A673 (cell line): ENCODE results near the gene WHRN. TPM values are rescaled to one million over a fixed set of nuclear protein-coding genes. Genes with fewer than 3 reads are reported as not detected.

ENCODE experiments used
- BruUV-seq: library from RNA; stranded (reverse); fragments of 400-500 nt; replicated peaks from 2 replicates; lab custom pipeline; 2021; lab: Mats Ljungman, UMichigan
- CTCF ChIA-PET: fragments of 300-600 bp; sonication (Branson Sonifier 250); formaldehyde crosslinking; loops from one replicate; lab custom pipeline; 2022; ENCODE audit warnings: antibody characterized with exemption; lab: Charles Lee
- POLR2A ChIA-PET: fragments of 300-600 bp; sonication (Branson Sonifier 250); formaldehyde crosslinking; loops from one replicate; lab custom pipeline; 2022; ENCODE audit warnings: antibody characterized with exemption; ENCODE audit not compliant: low non-redundant PET; lab: Charles Lee
- DNase-seq: peaks from one replicate; pipeline ENCODE4 v3.0.0-alpha.2; 2015; ENCODE audit warnings: low spot score
- H3K27ac ChIP-seq: fragments of 200-600 bp; sonication (generic); 2 replicates; pipeline ENCODE4 v1.5.1; 2016; ENCODE audit warnings: mixed run types, low read depth, mild to moderate bottlenecking, mixed read lengths, antibody characterized with exemption, low read length; ENCODE audit not compliant: poor library complexity, severe bottlenecking
- H3K27me3 ChIP-seq: fragments of 200-600 bp; sonication (generic); replicated peaks from 2 replicates; pipeline ENCODE4 v1.6.1; 2017; ENCODE audit warnings: mixed run types, low read depth, mild to moderate bottlenecking, mixed read lengths, antibody characterized with exemption, low read length; ENCODE audit not compliant: insufficient read depth, poor library complexity
- H3K36me3 ChIP-seq: fragments of 200-600 bp; sonication (generic); 2 replicates; pipeline ENCODE4 v1.6.1; 2016; ENCODE audit warnings: mixed run types, mild to moderate bottlenecking, mixed read lengths, antibody characterized with exemption, low read length; ENCODE audit not compliant: insufficient read depth, poor library complexity, severe bottlenecking
- H3K4me1 ChIP-seq: fragments of 200-600 bp; sonication (generic); 2 replicates; pipeline ENCODE4 v1.6.1; 2017; ENCODE audit warnings: mixed run types, mild to moderate bottlenecking, mixed read lengths, antibody characterized with exemption, low read length; ENCODE audit not compliant: insufficient read depth, poor library complexity, severe bottlenecking
- H3K4me3 ChIP-seq: fragments of 200-600 bp; sonication (generic); 2 replicates; pipeline ENCODE4 v1.5.1; 2016; ENCODE audit warnings: low read depth, mixed run types, mild to moderate bottlenecking, mixed read lengths, low read length; ENCODE audit not compliant: poor library complexity, severe bottlenecking
- H3K9me3 ChIP-seq: fragments of 200-600 bp; sonication (generic); 2 replicates; pipeline ENCODE4 v1.6.1; 2016; ENCODE audit warnings: mixed run types, low read depth, mild to moderate bottlenecking, mixed read lengths, antibody characterized with exemption, low read length; ENCODE audit not compliant: poor library complexity, severe bottlenecking
- EZH2 ChIP-seq: fragments of 200-600 bp; sonication (generic); IDR thresholded peaks from 2 replicates; pipeline ENCODE4 v1.6.1; 2017; ENCODE audit warnings: borderline replicate concordance, low read depth, mild to moderate bottlenecking, mixed read lengths, antibody characterized with exemption, low read length; ENCODE audit not compliant: poor library complexity, severe bottlenecking
- intact Hi-C: fragments of 100-400 bp; cut with micrococcal nuclease; formaldehyde crosslinking; loops from one replicate; pipeline ENCODE4 v1.10.0; 2022; ENCODE audit not compliant: unreplicated experiment
- total RNA-seq: library from RNA; stranded (reverse); gene quantifications from 2 replicates; pipeline ENCODE4 v1.2.3, GENCODE V29; 2021
- TF ChIP-seq, protein P1 (sequence below): fragments of 300-800, 200-600 bp; sonication (generic); conservative IDR thresholded peaks from 2 replicates; pipeline ENCODE4 v1.5.1; 2017; ENCODE audit warnings: low read depth, mild to moderate bottlenecking, antibody characterized with exemption, low read length, moderate library complexity, mixed read lengths

Gene WHRN
- total RNA-seq, 1 experiment from 2014 or later: 9.1 TPM

DNA sequence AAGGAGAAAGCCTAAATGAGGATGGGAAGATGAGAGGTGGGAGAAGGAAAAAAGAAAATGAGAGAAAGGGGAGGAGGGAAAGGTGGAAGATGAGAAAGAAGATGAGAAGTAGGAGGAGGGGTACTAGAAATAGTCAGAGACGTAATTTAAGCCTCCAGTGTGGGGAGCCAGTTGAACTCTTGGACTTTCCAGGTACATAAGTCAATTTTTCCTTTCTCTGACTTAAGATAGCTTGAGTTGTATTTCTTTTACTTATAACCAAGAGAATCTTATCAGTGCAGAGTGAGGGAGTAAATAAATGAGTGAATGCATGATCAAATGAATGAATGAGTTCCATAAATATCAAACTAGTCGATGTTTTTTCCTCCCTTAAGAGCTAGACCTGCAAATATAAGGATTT is 21.5 kb upstream of the WHRN start:
- H3K27ac ChIP-seq: no peak overlapping the region
- no peak for TF ChIP-seq EZH2
- TF ChIP-seq, protein P1, sequence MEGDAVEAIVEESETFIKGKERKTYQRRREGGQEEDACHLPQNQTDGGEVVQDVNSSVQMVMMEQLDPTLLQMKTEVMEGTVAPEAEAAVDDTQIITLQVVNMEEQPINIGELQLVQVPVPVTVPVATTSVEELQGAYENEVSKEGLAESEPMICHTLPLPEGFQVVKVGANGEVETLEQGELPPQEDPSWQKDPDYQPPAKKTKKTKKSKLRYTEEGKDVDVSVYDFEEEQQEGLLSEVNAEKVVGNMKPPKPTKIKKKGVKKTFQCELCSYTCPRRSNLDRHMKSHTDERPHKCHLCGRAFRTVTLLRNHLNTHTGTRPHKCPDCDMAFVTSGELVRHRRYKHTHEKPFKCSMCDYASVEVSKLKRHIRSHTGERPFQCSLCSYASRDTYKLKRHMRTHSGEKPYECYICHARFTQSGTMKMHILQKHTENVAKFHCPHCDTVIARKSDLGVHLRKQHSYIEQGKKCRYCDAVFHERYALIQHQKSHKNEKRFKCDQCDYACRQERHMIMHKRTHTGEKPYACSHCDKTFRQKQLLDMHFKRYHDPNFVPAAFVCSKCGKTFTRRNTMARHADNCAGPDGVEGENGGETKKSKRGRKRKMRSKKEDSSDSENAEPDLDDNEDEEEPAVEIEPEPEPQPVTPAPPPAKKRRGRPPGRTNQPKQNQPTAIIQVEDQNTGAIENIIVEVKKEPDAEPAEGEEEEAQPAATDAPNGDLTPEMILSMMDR: no peak
- ChIA-PET POLR2A (no interaction called here), CTCF (no interaction called here)
- H3K4me1 ChIP-seq: no peaks in the 10 kb centered on the region
- BruUV-seq: no TSS peak
- intact Hi-C loops: no loop called here
- no peak overlapping the region for H3K4me3 ChIP-seq
- H3K9me3 ChIP-seq: no peaks in the 10 kb centered on the region
- H3K36me3 ChIP-seq: no peaks in the 10 kb centered on the region
- no peak for DNase-seq
- H3K27me3 ChIP-seq: no peaks in the 10 kb centered on the region

GRCh38 chr9:114525513-114525912 is 20.2 kb upstream of the WHRN start:
- no peaks in the 10 kb centered on the region for H3K4me1 ChIP-seq
- H3K9me3 ChIP-seq: no peaks in the 10 kb centered on the region
- intact Hi-C loops: no loop called here
- H3K27ac ChIP-seq: no peak overlapping the region
- DNase-seq: no peak
- H3K36me3 ChIP-seq: no peaks in the 10 kb centered on the region
- TF ChIP-seq EZH2: no peak
- TF ChIP-seq, protein P1: no peak
- BruUV-seq: no TSS peak
- no peak overlapping the region for H3K4me3 ChIP-seq
- H3K27me3 ChIP-seq: peaks cover 2% of the 10 kb centered on the region
- ChIA-PET CTCF (no interaction called here), POLR2A (no interaction called here)

DNA sequence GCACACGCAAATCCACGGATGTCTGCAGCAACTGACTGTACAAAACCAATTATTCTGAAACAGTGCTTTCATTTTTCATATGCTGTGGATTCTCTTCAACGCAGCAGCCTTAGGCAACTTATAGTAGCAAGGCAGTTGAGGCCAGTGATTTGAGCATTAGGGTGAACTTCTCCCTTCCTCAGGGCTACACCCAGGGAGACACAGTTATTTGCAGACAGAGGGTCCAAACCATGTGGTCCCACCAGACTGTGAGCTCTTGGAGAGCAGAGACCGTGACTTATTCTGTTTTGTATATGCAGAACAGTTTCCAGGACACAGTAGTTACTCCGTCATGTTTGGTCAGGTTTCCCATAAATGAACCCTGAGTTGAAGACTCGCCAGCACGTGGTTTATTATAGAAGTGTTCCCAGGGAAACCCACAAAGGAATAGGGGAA is 19.0 kb upstream of the WHRN start:
- no peaks in the 10 kb centered on the region for H3K4me1 ChIP-seq
- TF ChIP-seq, protein P1: no peak
- TF ChIP-seq EZH2: no peak
- POLR2A ChIA-PET: no interaction called here
- no TSS peak for BruUV-seq
- DNase-seq: no peak
- no peaks in the 10 kb centered on the region for H3K36me3 ChIP-seq
- no peaks in the 10 kb centered on the region for H3K9me3 ChIP-seq
- no peak overlapping the region for H3K4me3 ChIP-seq
- CTCF ChIA-PET: no interaction called here
- intact Hi-C loops: no loop called here
- no peak overlapping the region for H3K27ac ChIP-seq
- peaks cover 5% of the 10 kb centered on the region for H3K27me3 ChIP-seq
